ENCODE data around the gene CA5A. TPM values are rescaled to one million over a fixed set of nuclear protein-coding genes. Genes with fewer than 3 reads are reported as not detected.

Gene CA5A
- total and polyA plus RNA-seq, 2 of the 13 experiments (the other 11 are each of a cell fraction or from before 2014, with no cell fraction given), result 66.8 to 106 TPM

- TF ChIP-seq IKZF5 (CRISPR knock-in tag; IDR thresholded peaks at IDR 0.05), result peak; percentile 78; the same call in 1 of the 2 replicates
- TF ChIP-seq XRCC5 (optimal IDR thresholded peaks at IDR 0.05; ENCODE audit: low read length), result peak; percentile 91
- peak; percentile 89 for TF ChIP-seq NR2C2 (CRISPR knock-in tag; IDR thresholded peaks at IDR 0.05; ENCODE audit: borderline replicate concordance)
- peak; percentile 63; the same call in 1 of the 2 replicates for TF ChIP-seq HOXA9 (CRISPR knock-in tag; IDR thresholded peaks at IDR 0.05; ENCODE audit: borderline replicate concordance)
- peak; percentile 82 for TF ChIP-seq RXRB (CRISPR knock-in tag; IDR thresholded peaks at IDR 0.05; ENCODE audit: borderline replicate concordance)
- peak; percentile 70; the same call in 1 of the 2 replicates for TF ChIP-seq BHLHE40 (IDR thresholded peaks at IDR 0.05; ENCODE audit: low read length)
- TF ChIP-seq HDAC2 (CRISPR knock-in tag; IDR thresholded peaks at IDR 0.05), result peak; percentile 94
- no peak; the same call in 1 of the 2 replicates for TF ChIP-seq SATB2 (CRISPR knock-in tag; IDR thresholded peaks at IDR 0.05)
- peak; percentile 88; the same call in 1 of the 2 replicates for TF ChIP-seq SNAPC4 (CRISPR knock-in tag; IDR thresholded peaks at IDR 0.05)
- TF ChIP-seq AHDC1 (CRISPR knock-in tag; IDR thresholded peaks at IDR 0.05; ENCODE audit: borderline replicate concordance), result peak; percentile 89
- TF ChIP-seq STAT6 (CRISPR knock-in tag; IDR thresholded peaks at IDR 0.05; ENCODE audit: borderline replicate concordance), result peak; percentile 76; the same call in 1 of the 2 replicates
- peak; percentile 94 for TF ChIP-seq ZNF337 (CRISPR knock-in tag; IDR thresholded peaks at IDR 0.05; ENCODE audit: borderline replicate concordance, low read depth)
These were observed 88.3 kb downstream of the CA5A start (continued) for GRCh38 chr16:87847785-87848675.
